Measurements from ENCODE around the gene WWOX. TPM values are rescaled to one million over a fixed set of nuclear protein-coding genes. Genes with fewer than 3 reads are reported as not detected.

Gene WWOX
- total RNA-seq, 1 donor from 2014 or later = 34.9 TPM

- H3K36me3 ChIP-seq (ENCODE audit: control insufficient read depth, insufficient read depth, low read length) = no peaks in the 10 kb centered on the region
- TF ChIP-seq, protein P1, sequence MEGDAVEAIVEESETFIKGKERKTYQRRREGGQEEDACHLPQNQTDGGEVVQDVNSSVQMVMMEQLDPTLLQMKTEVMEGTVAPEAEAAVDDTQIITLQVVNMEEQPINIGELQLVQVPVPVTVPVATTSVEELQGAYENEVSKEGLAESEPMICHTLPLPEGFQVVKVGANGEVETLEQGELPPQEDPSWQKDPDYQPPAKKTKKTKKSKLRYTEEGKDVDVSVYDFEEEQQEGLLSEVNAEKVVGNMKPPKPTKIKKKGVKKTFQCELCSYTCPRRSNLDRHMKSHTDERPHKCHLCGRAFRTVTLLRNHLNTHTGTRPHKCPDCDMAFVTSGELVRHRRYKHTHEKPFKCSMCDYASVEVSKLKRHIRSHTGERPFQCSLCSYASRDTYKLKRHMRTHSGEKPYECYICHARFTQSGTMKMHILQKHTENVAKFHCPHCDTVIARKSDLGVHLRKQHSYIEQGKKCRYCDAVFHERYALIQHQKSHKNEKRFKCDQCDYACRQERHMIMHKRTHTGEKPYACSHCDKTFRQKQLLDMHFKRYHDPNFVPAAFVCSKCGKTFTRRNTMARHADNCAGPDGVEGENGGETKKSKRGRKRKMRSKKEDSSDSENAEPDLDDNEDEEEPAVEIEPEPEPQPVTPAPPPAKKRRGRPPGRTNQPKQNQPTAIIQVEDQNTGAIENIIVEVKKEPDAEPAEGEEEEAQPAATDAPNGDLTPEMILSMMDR (IDR thresholded peaks at IDR 0.05; ENCODE audit: insufficient read depth, low read length, poor library complexity, severe bottlenecking) = no peak
Observed at GRCh38 chr16:78589331-78589730, 489.9 kb downstream of the WWOX start.

GRCh38 chr16:78591682-78592103 is 492.2 kb downstream of the WWOX start:
- DNase-seq (ENCODE audit: low read depth) = no peak
- TF ChIP-seq, protein P1 (IDR thresholded peaks at IDR 0.05; ENCODE audit: insufficient read depth, low read length, poor library complexity, severe bottlenecking) = no peak
- no peaks in the 10 kb centered on the region for H3K27me3 ChIP-seq (ENCODE audit: control insufficient read depth, insufficient read depth, low read length)
- no peaks in the 10 kb centered on the region for H3K36me3 ChIP-seq (ENCODE audit: control insufficient read depth, insufficient read depth, low read length)
- H3K4me3 ChIP-seq (ENCODE audit: low read depth, low read length) = no peak overlapping the region

More at GRCh38 chr16:78589331-78589730, 489.9 kb downstream of the WWOX start:
- Histone ChIP-seq H3K4me3 (ENCODE audit: low read depth, low read length) (no peak overlapping the region), H3K27me3 (ENCODE audit: control insufficient read depth, insufficient read depth, low read length) (no peaks in the 10 kb centered on the region)
- no peak for DNase-seq (ENCODE audit: low read depth)

GRCh38 chr16:78592111-78592510 is 492.7 kb downstream of the WWOX start:
- Histone ChIP-seq H3K27me3 (ENCODE audit: control insufficient read depth, insufficient read depth, low read length) (no peaks in the 10 kb centered on the region), H3K36me3 (ENCODE audit: control insufficient read depth, insufficient read depth, low read length) (no peaks in the 10 kb centered on the region), H3K4me3 (ENCODE audit: low read depth, low read length) (no peak overlapping the region)
- TF ChIP-seq, protein P1 (IDR thresholded peaks at IDR 0.05; ENCODE audit: insufficient read depth, low read length, poor library complexity, severe bottlenecking) = no peak
- no peak for DNase-seq (ENCODE audit: low read depth)

DNA sequence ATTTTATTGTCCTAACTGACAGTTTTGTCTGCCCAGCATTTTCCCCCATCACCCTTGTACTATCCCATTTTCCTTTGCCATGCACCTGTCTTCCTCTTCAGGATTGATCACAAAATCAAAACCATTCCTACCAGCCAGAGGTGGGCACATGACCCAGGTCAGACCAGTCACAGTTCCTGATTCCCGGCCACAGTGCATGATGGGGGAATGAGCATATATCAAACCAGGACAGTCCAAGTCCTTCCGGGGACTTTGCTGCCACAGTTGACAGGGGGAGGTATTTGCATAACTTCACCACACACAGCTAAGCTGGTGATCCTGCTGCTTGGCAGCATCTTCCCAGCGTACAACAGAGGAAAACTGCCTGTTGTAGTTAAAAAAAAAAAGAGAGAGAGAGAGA is 493.9 kb downstream of the WWOX start:
- Histone ChIP-seq H3K4me3 (ENCODE audit: low read depth, low read length) (no peak overlapping the region), H3K27me3 (ENCODE audit: control insufficient read depth, insufficient read depth, low read length) (no peaks in the 10 kb centered on the region), H3K36me3 (ENCODE audit: control insufficient read depth, insufficient read depth, low read length) (no peaks in the 10 kb centered on the region)
- DNase-seq (ENCODE audit: low read depth) = no peak
- TF ChIP-seq, protein P1 (IDR thresholded peaks at IDR 0.05; ENCODE audit: insufficient read depth, low read length, poor library complexity, severe bottlenecking) = no peak

DNA sequence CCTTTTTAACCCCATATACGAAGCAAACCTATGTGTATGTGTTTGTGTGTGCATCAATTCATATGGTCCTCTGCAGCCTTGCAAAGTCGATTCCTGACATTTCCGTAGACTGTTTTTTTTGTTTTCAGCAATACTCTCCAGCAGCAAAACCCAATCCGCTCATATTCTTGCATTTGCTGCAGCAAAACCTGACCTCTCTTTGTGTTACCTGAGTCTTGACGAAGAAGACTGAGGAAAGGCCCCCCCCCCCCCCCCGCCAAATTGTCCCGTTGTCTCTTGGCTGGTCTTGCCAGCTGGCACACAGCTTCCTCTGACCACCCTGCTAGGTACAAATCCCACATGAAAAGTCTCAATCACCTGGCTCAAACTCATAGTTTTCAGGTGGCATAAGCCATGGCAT is 494.7 kb downstream of the WWOX start:
- Histone ChIP-seq H3K27me3 (ENCODE audit: control insufficient read depth, insufficient read depth, low read length) (no peaks in the 10 kb centered on the region), H3K36me3 (ENCODE audit: control insufficient read depth, insufficient read depth, low read length) (no peaks in the 10 kb centered on the region), H3K4me3 (ENCODE audit: low read depth, low read length) (no peak overlapping the region)
- TF ChIP-seq, protein P1 (IDR thresholded peaks at IDR 0.05; ENCODE audit: insufficient read depth, low read length, poor library complexity, severe bottlenecking) = no peak
- DNase-seq (ENCODE audit: low read depth) = no peak

DNA sequence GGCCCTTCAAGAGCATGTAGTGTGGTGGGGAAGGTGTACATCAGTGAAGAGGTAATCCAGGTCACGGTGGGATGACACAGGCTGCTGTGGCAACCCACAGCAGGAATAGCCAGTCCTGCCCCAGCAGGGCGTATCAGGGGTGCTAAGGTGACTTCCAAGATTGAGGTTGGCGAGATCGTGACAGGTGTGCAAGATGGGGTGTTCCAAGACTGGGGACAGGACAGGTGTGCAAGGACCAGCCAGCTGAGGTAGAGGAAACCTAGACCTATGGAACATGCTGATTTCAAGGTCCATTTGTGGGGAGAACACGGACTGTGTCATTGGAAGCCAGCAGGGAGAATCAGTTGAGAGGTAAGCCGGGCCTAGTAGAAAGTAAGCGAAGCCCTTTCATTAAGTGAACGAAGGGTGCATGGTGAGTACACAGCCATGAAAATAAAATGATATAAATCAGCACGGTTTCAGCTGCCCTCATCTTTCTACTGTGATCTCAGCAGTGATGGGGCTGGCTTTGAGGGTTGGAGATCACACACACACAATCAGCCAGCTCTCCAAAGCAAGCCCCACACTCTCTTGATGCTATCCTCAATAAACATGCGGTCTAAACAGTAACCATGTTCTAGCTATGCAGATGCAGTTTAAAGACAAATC is 497.0 kb downstream of the WWOX start:
- TF ChIP-seq, protein P1 (IDR thresholded peaks at IDR 0.05; ENCODE audit: insufficient read depth, low read length, poor library complexity, severe bottlenecking) = no peak
- Histone ChIP-seq H3K27me3 (ENCODE audit: control insufficient read depth, insufficient read depth, low read length) (no peaks in the 10 kb centered on the region), H3K36me3 (ENCODE audit: control insufficient read depth, insufficient read depth, low read length) (no peaks in the 10 kb centered on the region), H3K4me3 (ENCODE audit: low read depth, low read length) (no peak overlapping the region)
- no peak for DNase-seq (ENCODE audit: low read depth)

Measured in kidney epithelial cell (primary cell).